WTC11 (cell line): ENCODE measurements around the gene CNKSR3. TPM values are rescaled to one million over a fixed set of nuclear protein-coding genes. Genes with fewer than 3 reads are reported as not detected.

Source experiments
- ATAC-seq: fragments of 200-7000 bp; cut with Tn5 transposase; 2 replicates; pipeline ENCODE4 v1.10.0; 2021; ENCODE audit warnings: mild to moderate bottlenecking, moderate library complexity
- CTCF ChIA-PET: fragments of 300-600 bp; sonication (Branson Sonifier 250); formaldehyde crosslinking; loops from one replicate; lab custom pipeline; 2021; ENCODE audit warnings: antibody characterized with exemption; lab: Charles Lee
- POLR2A ChIA-PET: fragments of 350-600 bp; sonication (Branson Sonifier 250); formaldehyde crosslinking; loops from one replicate; lab custom pipeline; 2021; ENCODE audit warnings: antibody characterized with exemption; lab: Charles Lee
- DNase-seq: peaks from one replicate; pipeline ENCODE4 v3.0.0; 2021; ENCODE audit warnings: low spot score
- H3K27ac Mint-ChIP-seq: 2 replicates; pipeline ENCODE4 v1.8.0; 2021; ENCODE audit warnings: mixed read lengths
- H3K27me3 Mint-ChIP-seq: 2 replicates; pipeline ENCODE4 v1.8.0; 2021; ENCODE audit warnings: low read depth, mild to moderate bottlenecking, moderate library complexity, mixed read lengths
- H3K36me3 Mint-ChIP-seq: 2 replicates; pipeline ENCODE4 v1.8.0; 2021; ENCODE audit warnings: mixed read lengths
- H3K4me1 Mint-ChIP-seq: 2 replicates; pipeline ENCODE4 v1.8.0; 2022; ENCODE audit warnings: mixed read lengths
- H3K4me3 Mint-ChIP-seq: 2 replicates; pipeline ENCODE4 v1.8.0; 2021; ENCODE audit warnings: mild to moderate bottlenecking, moderate library complexity, mixed read lengths
- H3K9me3 Mint-ChIP-seq: 2 replicates; pipeline ENCODE4 v1.8.0; 2021; ENCODE audit warnings: mixed read lengths
- AFF4 ChIP-seq: sonication (generic); formaldehyde crosslinking; IDR thresholded peaks from 2 replicates; pipeline ENCODE4 v1.8.1; 2023; ENCODE audit warnings: mild to moderate bottlenecking, missing genetic modification reagents, borderline replicate concordance
- AR ChIP-seq: fragments of 250-450 bp; sonication (Bioruptor Pico); IDR thresholded peaks from 2 replicates; pipeline ENCODE4 v1.9.0; 2021; ENCODE audit warnings: mild to moderate bottlenecking
- ATF6 ChIP-seq: sonication (generic); formaldehyde crosslinking; IDR thresholded peaks from 2 replicates; pipeline ENCODE4 v1.8.1; 2023; ENCODE audit warnings: mild to moderate bottlenecking, missing genetic modification reagents
- ETV6 ChIP-seq: sonication (generic); formaldehyde crosslinking; IDR thresholded peaks from 2 replicates; pipeline ENCODE4 v1.8.1; 2022; ENCODE audit warnings: mild to moderate bottlenecking, missing genetic modification reagents
- GRHL2 ChIP-seq: fragments of 250-450 bp; sonication (Bioruptor Pico); IDR thresholded peaks from 2 replicates; pipeline ENCODE4 v1.8.0; 2022; ENCODE audit warnings: mild to moderate bottlenecking, moderate library complexity; ENCODE audit not compliant: insufficient replicate concordance, severe bottlenecking
- JUN ChIP-seq: sonication (generic); formaldehyde crosslinking; IDR thresholded peaks from 2 replicates; pipeline ENCODE4 v1.8.0; 2023; ENCODE audit warnings: mild to moderate bottlenecking, missing genetic modification reagents
- PRRX2 ChIP-seq: fragments of 250-450 bp; sonication (Bioruptor Pico); IDR thresholded peaks from 2 replicates; pipeline ENCODE4 v1.8.0; 2021; ENCODE audit warnings: mild to moderate bottlenecking
- RORB ChIP-seq: fragments of 250-450 bp; sonication (Bioruptor Pico); IDR thresholded peaks from 2 replicates; pipeline ENCODE4 v1.9.0; 2021; ENCODE audit warnings: mild to moderate bottlenecking
- SMAD3 ChIP-seq: sonication (generic); formaldehyde crosslinking; IDR thresholded peaks from 2 replicates; pipeline ENCODE4 v1.8.0; 2022; ENCODE audit warnings: missing genetic modification reagents, mild to moderate bottlenecking, borderline replicate concordance
- SOX15 ChIP-seq: fragments of 250-450 bp; sonication (Bioruptor Pico); IDR thresholded peaks from 2 replicates; pipeline ENCODE4 v1.9.0; 2021; ENCODE audit warnings: mild to moderate bottlenecking
- ZNF138 ChIP-seq: sonication (generic); formaldehyde crosslinking; conservative IDR thresholded peaks from 2 replicates; pipeline ENCODE4 v1.8.1; 2022; ENCODE audit warnings: mild to moderate bottlenecking, moderate library complexity, missing genetic modification reagents
- ZNF281 ChIP-seq: sonication (generic); formaldehyde crosslinking; IDR thresholded peaks from 2 replicates; pipeline ENCODE4 v1.8.0; 2023; ENCODE audit warnings: mild to moderate bottlenecking, missing genetic modification reagents
- total RNA-seq: library from RNA; stranded (reverse); gene quantifications from 3 replicates; pipeline ENCODE4 v1.2.3, GENCODE V29; 2021
- TF ChIP-seq, protein P1 (sequence below): sonication (generic); formaldehyde crosslinking; IDR thresholded peaks from 2 replicates; pipeline ENCODE4 v1.8.0; 2022; ENCODE audit warnings: mild to moderate bottlenecking, missing genetic modification reagents
- TF ChIP-seq, protein P2 (sequence below): sonication (generic); formaldehyde crosslinking; IDR thresholded peaks from 2 replicates; pipeline ENCODE4 v1.8.0; 2023; ENCODE audit warnings: missing genetic modification reagents, mild to moderate bottlenecking, borderline replicate concordance

The CNKSR3 gene
- total RNA-seq, 1 experiment from 2014 or later: 5.7 TPM

GRCh38 chr6:154482858-154483257, 27.6 kb downstream of the CNKSR3 start (continued):
- TF ChIP-seq AFF4 (CRISPR knock-in tag): no peak
- no peak for TF ChIP-seq ATF6 (CRISPR knock-in tag)
- TF ChIP-seq ZNF138 (CRISPR knock-in tag): no peak
- no peak for TF ChIP-seq AR (CRISPR knock-in tag)
- TF ChIP-seq GRHL2 (CRISPR knock-in tag): no peak
- no peak for TF ChIP-seq JUN (CRISPR knock-in tag)
- no peak for TF ChIP-seq SMAD3 (CRISPR knock-in tag)
- TF ChIP-seq PRRX2 (CRISPR knock-in tag): no peak

DNA sequence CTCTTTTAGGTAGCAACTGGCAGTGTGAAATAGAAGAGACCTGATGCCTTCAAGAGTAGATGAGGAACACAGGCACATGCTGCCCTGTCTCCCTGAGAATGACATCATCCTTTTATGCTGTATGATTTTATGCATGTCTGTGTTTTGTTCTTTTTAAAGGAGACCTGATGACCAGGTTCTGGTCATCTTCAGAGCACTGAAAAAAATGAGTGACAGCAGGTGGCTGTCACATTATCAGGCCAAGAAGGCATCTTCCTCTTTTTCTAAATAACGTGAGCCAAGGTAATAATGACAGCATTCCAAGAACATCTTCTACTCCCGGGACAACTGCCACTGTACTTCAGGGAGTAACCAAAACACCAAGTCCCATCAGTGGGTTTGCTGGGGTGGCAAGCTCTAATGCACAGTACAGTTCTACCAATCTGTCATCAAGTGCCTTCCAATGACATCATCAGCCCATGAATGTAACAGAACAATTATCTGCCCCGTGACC, 28.9 kb downstream of the CNKSR3 start:
- Mint-ChIP-seq H3K27ac (no peak overlapping the region), H3K4me3 (no peak overlapping the region), H3K4me1 (peaks cover 11% of the 10 kb centered on the region), H3K27me3 (no peaks in the 10 kb centered on the region), H3K36me3 (no peaks in the 10 kb centered on the region), H3K9me3 (no peaks in the 10 kb centered on the region)
- ATAC-seq (no peak), DNase-seq (no peak)
- POLR2A ChIA-PET: no interaction called here
- CTCF ChIA-PET: interaction anchor here (1.6 kb wide), 1 partner anchor 19 kb away, joined by 8 read pairs; no protein-coding TSS in a partner anchor
- no peak for TF ChIP-seq ETV6 (CRISPR knock-in tag)
- no peak for TF ChIP-seq ATF6 (CRISPR knock-in tag)
- no peak for TF ChIP-seq RORB (CRISPR knock-in tag)
- TF ChIP-seq, protein P1, sequence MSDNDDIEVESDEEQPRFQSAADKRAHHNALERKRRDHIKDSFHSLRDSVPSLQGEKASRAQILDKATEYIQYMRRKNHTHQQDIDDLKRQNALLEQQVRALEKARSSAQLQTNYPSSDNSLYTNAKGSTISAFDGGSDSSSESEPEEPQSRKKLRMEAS (CRISPR knock-in tag): no peak
- TF ChIP-seq SOX15 (CRISPR knock-in tag): no peak
- TF ChIP-seq ZNF281: no peak
- no peak for TF ChIP-seq JUN (CRISPR knock-in tag)
- TF ChIP-seq, protein P2, sequence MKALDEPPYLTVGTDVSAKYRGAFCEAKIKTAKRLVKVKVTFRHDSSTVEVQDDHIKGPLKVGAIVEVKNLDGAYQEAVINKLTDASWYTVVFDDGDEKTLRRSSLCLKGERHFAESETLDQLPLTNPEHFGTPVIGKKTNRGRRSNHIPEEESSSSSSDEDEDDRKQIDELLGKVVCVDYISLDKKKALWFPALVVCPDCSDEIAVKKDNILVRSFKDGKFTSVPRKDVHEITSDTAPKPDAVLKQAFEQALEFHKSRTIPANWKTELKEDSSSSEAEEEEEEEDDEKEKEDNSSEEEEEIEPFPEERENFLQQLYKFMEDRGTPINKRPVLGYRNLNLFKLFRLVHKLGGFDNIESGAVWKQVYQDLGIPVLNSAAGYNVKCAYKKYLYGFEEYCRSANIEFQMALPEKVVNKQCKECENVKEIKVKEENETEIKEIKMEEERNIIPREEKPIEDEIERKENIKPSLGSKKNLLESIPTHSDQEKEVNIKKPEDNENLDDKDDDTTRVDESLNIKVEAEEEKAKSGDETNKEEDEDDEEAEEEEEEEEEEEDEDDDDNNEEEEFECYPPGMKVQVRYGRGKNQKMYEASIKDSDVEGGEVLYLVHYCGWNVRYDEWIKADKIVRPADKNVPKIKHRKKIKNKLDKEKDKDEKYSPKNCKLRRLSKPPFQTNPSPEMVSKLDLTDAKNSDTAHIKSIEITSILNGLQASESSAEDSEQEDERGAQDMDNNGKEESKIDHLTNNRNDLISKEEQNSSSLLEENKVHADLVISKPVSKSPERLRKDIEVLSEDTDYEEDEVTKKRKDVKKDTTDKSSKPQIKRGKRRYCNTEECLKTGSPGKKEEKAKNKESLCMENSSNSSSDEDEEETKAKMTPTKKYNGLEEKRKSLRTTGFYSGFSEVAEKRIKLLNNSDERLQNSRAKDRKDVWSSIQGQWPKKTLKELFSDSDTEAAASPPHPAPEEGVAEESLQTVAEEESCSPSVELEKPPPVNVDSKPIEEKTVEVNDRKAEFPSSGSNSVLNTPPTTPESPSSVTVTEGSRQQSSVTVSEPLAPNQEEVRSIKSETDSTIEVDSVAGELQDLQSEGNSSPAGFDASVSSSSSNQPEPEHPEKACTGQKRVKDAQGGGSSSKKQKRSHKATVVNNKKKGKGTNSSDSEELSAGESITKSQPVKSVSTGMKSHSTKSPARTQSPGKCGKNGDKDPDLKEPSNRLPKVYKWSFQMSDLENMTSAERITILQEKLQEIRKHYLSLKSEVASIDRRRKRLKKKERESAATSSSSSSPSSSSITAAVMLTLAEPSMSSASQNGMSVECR (CRISPR knock-in tag): no peak
